HepG2 (cell line): ENCODE data around the gene ZNF334. TPM values are rescaled to one million over a fixed set of nuclear protein-coding genes. Genes with fewer than 3 reads are reported as not detected.

ENCODE experiments used
- AKAP8 ChIP-seq: sonication (generic); formaldehyde crosslinking; IDR thresholded peaks from 2 replicates; pipeline ENCODE4 v1.5.1; 2020; ENCODE audit warnings: mild to moderate bottlenecking, missing genetic modification reagents
- ARNT ChIP-seq: fragments of 450-650 bp; IDR thresholded peaks from 2 replicates; pipeline ENCODE4 v1.6.1; 2017
- ASH2L ChIP-seq: fragments of 300-600, 200-600 bp; sonication (generic); IDR thresholded peaks from 2 replicates; pipeline ENCODE4 v1.7.0; 2017; ENCODE audit warnings: low read depth, mild to moderate bottlenecking, moderate library complexity, mixed read lengths, low read length; ENCODE audit not compliant: insufficient read length
- BRCA1 ChIP-seq: sonication (generic); formaldehyde crosslinking; IDR thresholded peaks from 2 replicates; pipeline ENCODE4 v1.4.0; 2020; ENCODE audit warnings: missing genetic modification reagents
- CSRNP2 ChIP-seq: sonication (generic); formaldehyde crosslinking; conservative IDR thresholded peaks from 2 replicates; pipeline ENCODE4 v1.8.0; 2022; ENCODE audit warnings: low read depth, missing genetic modification reagents
- DNMT1 ChIP-seq: sonication (generic); formaldehyde crosslinking; IDR thresholded peaks from 2 replicates; pipeline ENCODE4 v1.5.1; 2020; ENCODE audit warnings: mild to moderate bottlenecking, missing genetic modification reagents
- EEA1 ChIP-seq: sonication (generic); formaldehyde crosslinking; IDR thresholded peaks from 2 replicates; pipeline ENCODE4 v1.5.1; 2020; ENCODE audit warnings: mild to moderate bottlenecking, missing genetic modification reagents, borderline replicate concordance
- IKZF5 ChIP-seq: IDR thresholded peaks from 2 replicates; pipeline ENCODE4 v1.6.1; 2018; ENCODE audit warnings: missing genetic modification reagents, mild to moderate bottlenecking, missing compliant biosample characterization
- TIGD3 ChIP-seq: sonication (generic); formaldehyde crosslinking; IDR thresholded peaks from 2 replicates; pipeline ENCODE4 v1.5.1; 2020; ENCODE audit warnings: mild to moderate bottlenecking, missing genetic modification reagents, borderline replicate concordance
- XRCC5 ChIP-seq: fragments of 200-400 bp; formaldehyde crosslinking; optimal IDR thresholded peaks from 2 replicates; pipeline ENCODE3; 2017; ENCODE audit warnings: mild to moderate bottlenecking, low read length
- ZBTB34 ChIP-seq: sonication (generic); formaldehyde crosslinking; IDR thresholded peaks from 2 replicates; pipeline ENCODE4 v1.8.0; 2022; ENCODE audit warnings: mild to moderate bottlenecking, missing genetic modification reagents
- ZC3H4 ChIP-seq: sonication (generic); formaldehyde crosslinking; IDR thresholded peaks from 2 replicates; pipeline ENCODE4 v1.4.0; 2020; ENCODE audit warnings: missing genetic modification reagents, borderline replicate concordance
- ZEB1 ChIP-seq: IDR thresholded peaks from 2 replicates; pipeline ENCODE4 v1.6.1; 2012; ENCODE audit warnings: mild to moderate bottlenecking, low read depth, inconsistent platforms; ENCODE audit not compliant: insufficient replicate concordance
- ZFP82 ChIP-seq: sonication (generic); formaldehyde crosslinking; IDR thresholded peaks from 2 replicates; pipeline ENCODE4 v1.5.1; 2020; ENCODE audit warnings: mild to moderate bottlenecking, missing genetic modification reagents, borderline replicate concordance
- ZNF207 ChIP-seq: fragments of 450-650 bp; IDR thresholded peaks from 2 replicates; pipeline ENCODE4 v1.6.1; 2016; ENCODE audit warnings: antibody characterized with exemption, borderline replicate concordance
- ZNF280D ChIP-seq: sonication (generic); formaldehyde crosslinking; IDR thresholded peaks from 2 replicates; pipeline ENCODE4 v1.5.1; 2020; ENCODE audit warnings: mild to moderate bottlenecking, missing genetic modification reagents
- ZNF552 ChIP-seq: sonication (generic); formaldehyde crosslinking; IDR thresholded peaks from 2 replicates; pipeline ENCODE4 v1.9.0; 2022; ENCODE audit warnings: missing genetic modification reagents, mild to moderate bottlenecking, borderline replicate concordance
- ZNF704 ChIP-seq: sonication (generic); formaldehyde crosslinking; IDR thresholded peaks from 2 replicates; pipeline ENCODE4 v1.8.1; 2023; ENCODE audit warnings: mild to moderate bottlenecking, inconsistent platforms, moderate library complexity, missing genetic modification reagents, borderline replicate concordance
- ZSCAN30 ChIP-seq: sonication (generic); formaldehyde crosslinking; IDR thresholded peaks from 2 replicates; pipeline ENCODE4 v1.5.0; 2020; ENCODE audit warnings: mild to moderate bottlenecking, missing genetic modification reagents
- polyA plus RNA-seq, 8 experiments: library from polyadenylated mRNA; depleted of rRNA in 3 of 8; stranded (reverse) in 7 of 8; unstranded in 1 of 8; fragments of >200 nt; fragmentation: Illumina TruSeq in 4 of 8; extraction: Trizol in 4 of 8; gene quantifications; 2 replicates each; pipeline versions ENCODE4 v1.2.1 to v1.2.3, GENCODE V29; 2011 to 2016; ENCODE audit warnings: low read depth in 4 of 8, missing spikeins in 1 of 8, mixed read lengths in 1 of 8; ENCODE audit not compliant: insufficient read depth in 1 of 8
- total RNA-seq, 5 experiments: library from RNA; depleted of rRNA; stranded (reverse); fragments of >200 nt; fragmentation: Illumina TruSeq; extraction: Trizol; gene quantifications; 2 replicates each; pipeline ENCODE4 v1.2.3, GENCODE V29; 2016; ENCODE audit warnings: low read depth in 1 of 5

The ZNF334 gene
- total and polyA plus RNA-seq, 2 of the 13 experiments (the other 11 are each of a cell fraction or from before 2014, with no cell fraction given), result 4.8 to 7.8 TPM

GRCh38 chr20:46551522-46552381, 38.4 kb upstream of the ZNF334 start (continued):
- no peak for TF ChIP-seq ZNF280D
- no peak for TF ChIP-seq XRCC5
- no peak for TF ChIP-seq ZNF704 (CRISPR knock-in tag)
- no peak for TF ChIP-seq ZFP82
- TF ChIP-seq ZSCAN30 (CRISPR knock-in tag), result no peak
- no peak for TF ChIP-seq EEA1
- no peak for TF ChIP-seq TIGD3 (CRISPR knock-in tag)
- TF ChIP-seq ZEB1, result no peak
- TF ChIP-seq ZNF552, result no peak
- TF ChIP-seq ZNF207, result no peak
- TF ChIP-seq IKZF5, result no peak
- no peak for TF ChIP-seq CSRNP2 (CRISPR knock-in tag)
- TF ChIP-seq ZBTB34, result no peak
- TF ChIP-seq ASH2L, result no peak
- TF ChIP-seq BRCA1 (CRISPR knock-in tag), result no peak
- no peak for TF ChIP-seq AKAP8 (CRISPR knock-in tag)
- no peak for TF ChIP-seq ZC3H4 (CRISPR knock-in tag)
- TF ChIP-seq DNMT1 (CRISPR knock-in tag), result no peak
- no peak for TF ChIP-seq ARNT
